ENCODE results near the gene PGBD1.

PGBD1 gene

GRCh38 chr6:28336284-28337120 lies 55.1 kb downstream of the PGBD1 start:
- FAIRE-seq, result no peak

- no peak for FAIRE-seq
Measured at GRCh38 chr6:28337121-28337520, 55.7 kb downstream of the PGBD1 start.

GRCh38 chr6:28340310-28341095 lies 59.1 kb downstream of the PGBD1 start:
- FAIRE-seq, result no peak

GRCh38 chr6:28343898-28344677 lies 62.7 kb downstream of the PGBD1 start:
- FAIRE-seq, result no peak

GRCh38 chr6:28345201-28345600 lies 63.8 kb downstream of the PGBD1 start:
- no peak for FAIRE-seq

GRCh38 chr6:28347119-28347518 lies 65.7 kb downstream of the PGBD1 start:
- FAIRE-seq, result no peak

- no peak for FAIRE-seq
Measured at GRCh38 chr6:28349344-28349891, 68.0 kb downstream of the PGBD1 start.

GRCh38 chr6:28349892-28350737 lies 68.7 kb downstream of the PGBD1 start, which contains the start of gene ZKSCAN3:
TSS of gene ZKSCAN3 (plus strand) at chr6:28349947. CDS start at chr6:28359587, 9,640 bp downstream.
- no peak for FAIRE-seq

- FAIRE-seq, result no peak
Measured at GRCh38 chr6:28351087-28351486, 69.7 kb downstream of the PGBD1 start.

GRCh38 chr6:28351493-28351925 lies 70.1 kb downstream of the PGBD1 start:
- FAIRE-seq, result no peak

All from colon (tissue), 2 donors.